Measurements from ENCODE around the gene SYK.

DNA sequence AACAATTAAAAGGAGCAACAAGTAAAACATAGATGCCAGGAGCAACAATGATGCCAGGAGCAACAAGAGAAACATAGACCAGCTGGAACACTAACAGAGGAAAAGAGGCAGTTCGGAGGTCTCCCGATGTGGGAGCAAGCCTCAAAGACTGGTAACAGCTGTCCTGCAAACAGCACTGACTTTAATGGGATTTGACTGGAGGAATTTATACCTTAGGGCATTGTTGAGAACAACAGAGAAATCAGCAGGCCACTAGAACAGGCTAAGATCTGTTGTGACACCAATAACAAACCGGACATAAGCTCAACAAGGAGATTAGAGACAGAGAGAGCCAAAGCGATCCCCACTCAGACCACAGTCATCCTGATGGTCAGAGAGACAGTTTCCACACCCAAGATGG, 11.8 kb upstream of the SYK start:
- TF ChIP-seq, protein P1, sequence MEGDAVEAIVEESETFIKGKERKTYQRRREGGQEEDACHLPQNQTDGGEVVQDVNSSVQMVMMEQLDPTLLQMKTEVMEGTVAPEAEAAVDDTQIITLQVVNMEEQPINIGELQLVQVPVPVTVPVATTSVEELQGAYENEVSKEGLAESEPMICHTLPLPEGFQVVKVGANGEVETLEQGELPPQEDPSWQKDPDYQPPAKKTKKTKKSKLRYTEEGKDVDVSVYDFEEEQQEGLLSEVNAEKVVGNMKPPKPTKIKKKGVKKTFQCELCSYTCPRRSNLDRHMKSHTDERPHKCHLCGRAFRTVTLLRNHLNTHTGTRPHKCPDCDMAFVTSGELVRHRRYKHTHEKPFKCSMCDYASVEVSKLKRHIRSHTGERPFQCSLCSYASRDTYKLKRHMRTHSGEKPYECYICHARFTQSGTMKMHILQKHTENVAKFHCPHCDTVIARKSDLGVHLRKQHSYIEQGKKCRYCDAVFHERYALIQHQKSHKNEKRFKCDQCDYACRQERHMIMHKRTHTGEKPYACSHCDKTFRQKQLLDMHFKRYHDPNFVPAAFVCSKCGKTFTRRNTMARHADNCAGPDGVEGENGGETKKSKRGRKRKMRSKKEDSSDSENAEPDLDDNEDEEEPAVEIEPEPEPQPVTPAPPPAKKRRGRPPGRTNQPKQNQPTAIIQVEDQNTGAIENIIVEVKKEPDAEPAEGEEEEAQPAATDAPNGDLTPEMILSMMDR (IDR thresholded peaks at IDR 0.05): no peak
- no peak for TF ChIP-seq ZFX (IDR thresholded peaks at IDR 0.05; ENCODE audit: borderline replicate concordance)
